ENCODE data around the gene LRG1. TPM values are rescaled to one million over a fixed set of nuclear protein-coding genes. Genes with fewer than 3 reads are reported as not detected.

The LRG1 gene
- total and polyA plus RNA-seq, 10 of the 15 experiments (the other 5 are each of a cell fraction or from before 2014, with no cell fraction given), result 0.29 to 4.7 (median 0.58) TPM

DNA sequence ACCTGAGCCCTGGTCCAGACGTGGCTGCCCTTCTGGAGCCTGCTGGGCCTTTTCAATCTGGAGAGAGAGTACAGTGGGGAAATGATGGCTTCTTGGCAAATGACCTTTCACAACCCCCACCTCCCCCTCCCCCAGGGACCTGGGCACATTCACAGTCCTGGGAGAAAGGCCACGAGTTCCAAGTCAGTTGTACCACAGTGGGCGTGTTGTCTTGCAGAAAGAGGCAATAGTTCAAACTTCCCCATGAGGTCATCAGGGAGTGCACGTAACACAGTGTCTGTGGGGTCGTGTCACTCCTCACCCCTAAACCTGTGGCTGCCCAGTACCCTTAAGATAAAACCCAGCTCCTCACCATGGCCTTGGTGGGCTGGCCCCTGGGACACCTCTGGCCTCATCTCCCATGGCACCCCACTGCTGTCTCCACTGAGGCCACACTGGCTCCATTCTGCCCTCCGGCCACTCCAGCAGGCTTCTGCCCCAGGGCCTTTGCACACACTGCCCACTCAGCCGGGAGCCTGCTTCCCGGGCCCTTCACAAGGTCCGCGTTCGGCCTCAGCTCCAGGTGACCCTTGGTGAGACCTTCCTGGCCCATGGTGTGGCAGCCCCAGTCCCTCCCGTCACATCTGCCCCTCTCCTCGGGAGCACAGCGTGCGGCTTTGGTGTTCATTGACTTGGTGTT, 34.8 kb downstream of the LRG1 start:
- no peaks in the 10 kb centered on the region for H3K79me2 ChIP-seq (ENCODE audit: control insufficient read depth, insufficient read depth, low read length)
- no peaks in the 10 kb centered on the region for H3K9me3 ChIP-seq (replicated peaks; ENCODE audit: control insufficient read depth, insufficient read depth, low read length)
- H3K9ac ChIP-seq (ENCODE audit: control insufficient read depth, insufficient read depth, low read length), result no peak overlapping the region
- ChIA-PET CTCF (no interaction called here), RAD21 (ENCODE audit: unreplicated experiment) (no interaction called here), POLR2A (no interaction called here), SMC1A (ENCODE audit: uncharacterized antibody, unreplicated experiment) (no interaction called here)
- no peak overlapping the region for H2AFZ ChIP-seq (ENCODE audit: control insufficient read depth, low read depth, low read length)
- H4K20me1 ChIP-seq (ENCODE audit: control insufficient read depth, insufficient read depth), result no peaks in the 10 kb centered on the region
- H3K27me3 ChIP-seq (replicated peaks in 1 of 2; ENCODE audit: control insufficient read depth in 2 of 2, insufficient read depth in 2 of 2, low read length in 1 of 2), result no peaks in the 10 kb centered on the region
- ATAC-seq, result no peak
- no peak overlapping the region for H3K27ac ChIP-seq (ENCODE audit: control insufficient read depth, insufficient read depth)
- H3K4me3 ChIP-seq, result no peak overlapping the region
- H3K4me2 ChIP-seq (ENCODE audit: control insufficient read depth, insufficient read depth), result no peak overlapping the region
- no TSS peak for BruUV-seq (replicated peaks)
- FAIRE-seq, result no peak
- no peaks in the 10 kb centered on the region; a peak in 1 of 4 replicates for H3K36me3 ChIP-seq (ENCODE audit: control insufficient read depth in 2 of 2, insufficient read depth in 2 of 2, low read length in 1 of 2)
- 73% methylated on average over 15 of the region's 15 CpGs for WGBS (ENCODE audit: insufficient coverage, insufficient replicate concordance, low lambda C conversion rate, missing lambda C conversion rate)
- intact Hi-C loops (cut with micrococcal nuclease; ENCODE audit: unreplicated experiment) (no loop called here), in situ Hi-C loops (cut with MboI) (no loop called here)
- DNase-seq (ENCODE audit: low read depth, low spot score), result no peak
- no peaks in the 10 kb centered on the region for H3K4me1 ChIP-seq (ENCODE audit: control insufficient read depth, insufficient read depth, low read length)
- TF ChIP-seq NFYB (IDR thresholded peaks at IDR 0.05; ENCODE audit: insufficient read depth, low read depth, low read length) (no peak), CEBPZ (IDR thresholded peaks at IDR 0.05; ENCODE audit: low read depth, low read length) (no peak), NKRF (conservative IDR thresholded peaks at IDR 0.05) (no peak), SMAD5 (IDR thresholded peaks at IDR 0.05; ENCODE audit: low read depth) (no peak), E2F4 (IDR thresholded peaks at IDR 0.05; ENCODE audit: low read depth, low read length) (no peak), ZNF24 (IDR thresholded peaks at IDR 0.05) (no peak), RUNX3 (IDR thresholded peaks at IDR 0.05; ENCODE audit: low read length) (no peak), EGR1 (IDR thresholded peaks at IDR 0.05; ENCODE audit: borderline replicate concordance in 1 of 2, low read depth in 2 of 2, low read length in 2 of 2) (no peak), ATF7 (IDR thresholded peaks at IDR 0.05; ENCODE audit: low read depth) (no peak), RELA (IDR thresholded peaks at IDR 0.05; ENCODE audit: borderline replicate concordance, partially characterized antibody) (no peak), ZNF207 (IDR thresholded peaks at IDR 0.05; ENCODE audit: borderline replicate concordance) (no peak), SKIL (IDR thresholded peaks at IDR 0.05; ENCODE audit: low read depth, poor library complexity, severe bottlenecking) (no peak), ASH2L (IDR thresholded peaks at IDR 0.05; ENCODE audit: borderline replicate concordance, low read depth) (no peak), NFXL1 (IDR thresholded peaks at IDR 0.05; ENCODE audit: borderline replicate concordance) (no peak), TARDBP (IDR thresholded peaks at IDR 0.05; ENCODE audit: borderline replicate concordance) (no peak), CEBPB (IDR thresholded peaks at IDR 0.05; ENCODE audit: borderline replicate concordance in 1 of 2, low read depth in 2 of 2, low read length in 2 of 2) (no peak)
